ENCODE measurements around the gene BMPR2. TPM values are rescaled to one million over a fixed set of nuclear protein-coding genes. Genes with fewer than 3 reads are reported as not detected.

BMPR2 gene
- total RNA-seq, 1 experiment from 2014 or later = 28.1 TPM

DNA sequence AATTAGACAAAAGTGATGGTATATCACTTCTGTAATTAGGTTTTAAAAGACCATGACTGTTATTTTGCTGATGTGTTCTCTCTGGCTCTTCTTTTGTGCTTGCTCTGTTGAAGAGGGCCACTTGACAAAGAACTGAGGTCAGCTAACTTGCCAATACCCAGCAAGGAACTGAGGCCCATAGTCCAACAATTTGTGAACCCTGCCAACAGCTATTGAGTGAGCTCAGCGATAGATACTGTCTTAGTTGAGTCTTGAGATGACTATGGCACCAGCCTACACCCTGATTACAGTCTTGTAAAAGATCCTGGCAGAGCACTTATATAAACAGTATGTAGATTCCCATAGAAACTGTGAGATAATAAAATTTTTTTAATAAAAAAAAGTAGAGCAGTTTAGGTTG lies 103.0 kb downstream of the BMPR2 start:
- Histone ChIP-seq H3K4me1 (no peaks in the 10 kb centered on the region), H3K9me3 (no peaks in the 10 kb centered on the region), H3K36me3 (ENCODE audit: control insufficient read depth, insufficient read depth, low read length) (no peaks in the 10 kb centered on the region), H3K4me3 (ENCODE audit: low read depth, low read length) (no peak overlapping the region), H3K27me3 (replicated peaks; ENCODE audit: control insufficient read depth, insufficient read depth, low read length) (no peaks in the 10 kb centered on the region)
- H3K36me3 Mint-ChIP-seq (ENCODE audit: insufficient read depth, unreplicated experiment) = peaks cover 17% of the 10 kb centered on the region
- ChIA-PET POLR2A (no interaction called here), CTCF (no interaction called here)
- DNase-seq = no peak
- BruUV-seq (replicated peaks) = no TSS peak
- TF ChIP-seq, protein P1, sequence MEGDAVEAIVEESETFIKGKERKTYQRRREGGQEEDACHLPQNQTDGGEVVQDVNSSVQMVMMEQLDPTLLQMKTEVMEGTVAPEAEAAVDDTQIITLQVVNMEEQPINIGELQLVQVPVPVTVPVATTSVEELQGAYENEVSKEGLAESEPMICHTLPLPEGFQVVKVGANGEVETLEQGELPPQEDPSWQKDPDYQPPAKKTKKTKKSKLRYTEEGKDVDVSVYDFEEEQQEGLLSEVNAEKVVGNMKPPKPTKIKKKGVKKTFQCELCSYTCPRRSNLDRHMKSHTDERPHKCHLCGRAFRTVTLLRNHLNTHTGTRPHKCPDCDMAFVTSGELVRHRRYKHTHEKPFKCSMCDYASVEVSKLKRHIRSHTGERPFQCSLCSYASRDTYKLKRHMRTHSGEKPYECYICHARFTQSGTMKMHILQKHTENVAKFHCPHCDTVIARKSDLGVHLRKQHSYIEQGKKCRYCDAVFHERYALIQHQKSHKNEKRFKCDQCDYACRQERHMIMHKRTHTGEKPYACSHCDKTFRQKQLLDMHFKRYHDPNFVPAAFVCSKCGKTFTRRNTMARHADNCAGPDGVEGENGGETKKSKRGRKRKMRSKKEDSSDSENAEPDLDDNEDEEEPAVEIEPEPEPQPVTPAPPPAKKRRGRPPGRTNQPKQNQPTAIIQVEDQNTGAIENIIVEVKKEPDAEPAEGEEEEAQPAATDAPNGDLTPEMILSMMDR (IDR thresholded peaks at IDR 0.05; ENCODE audit: insufficient read depth in 1 of 2, low read depth in 1 of 2, low read length in 1 of 2, severe bottlenecking in 1 of 2, unreplicated experiment in 1 of 2) = no peak
- H3K27ac Mint-ChIP-seq (ENCODE audit: unreplicated experiment) = no peak overlapping the region
- intact Hi-C loops (cut with micrococcal nuclease; ENCODE audit: unreplicated experiment) = no loop called here
- H3K27me3 Mint-ChIP-seq (ENCODE audit: insufficient read depth, unreplicated experiment) = no peaks in the 10 kb centered on the region
- no peaks in the 10 kb centered on the region for H3K9me3 Mint-ChIP-seq (ENCODE audit: unreplicated experiment)
- H3K4me3 Mint-ChIP-seq (ENCODE audit: unreplicated experiment) = no peak overlapping the region
- no peaks in the 10 kb centered on the region for H3K4me1 Mint-ChIP-seq (ENCODE audit: low read depth, unreplicated experiment)

DNA sequence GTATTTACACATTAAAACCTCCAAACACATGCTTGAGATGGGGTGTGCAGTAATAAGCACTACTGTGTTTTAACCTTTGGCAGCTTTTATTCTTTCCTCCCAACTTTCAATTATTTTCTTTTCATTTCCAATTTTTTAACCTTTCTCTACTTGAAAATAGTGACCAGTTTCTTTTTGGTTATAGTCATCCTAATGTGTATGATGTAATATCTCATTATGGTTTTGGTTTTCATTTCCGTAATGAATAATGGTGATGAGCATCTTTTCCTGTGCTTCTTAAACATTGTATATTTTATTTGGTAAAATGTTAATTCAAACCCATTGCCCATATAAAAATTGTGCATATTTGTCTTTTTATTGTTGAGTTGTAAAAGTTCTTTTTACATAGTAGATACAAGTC lies 103.5 kb downstream of the BMPR2 start:
- ChIA-PET CTCF (no interaction called here), POLR2A (no interaction called here)
- Mint-ChIP-seq H3K9me3 (ENCODE audit: unreplicated experiment) (no peaks in the 10 kb centered on the region), H3K4me3 (ENCODE audit: unreplicated experiment) (no peak overlapping the region), H3K36me3 (ENCODE audit: insufficient read depth, unreplicated experiment) (peaks cover 17% of the 10 kb centered on the region), H3K27ac (ENCODE audit: unreplicated experiment) (no peak overlapping the region), H3K4me1 (ENCODE audit: low read depth, unreplicated experiment) (no peaks in the 10 kb centered on the region), H3K27me3 (ENCODE audit: insufficient read depth, unreplicated experiment) (no peaks in the 10 kb centered on the region)
- H3K36me3 ChIP-seq (ENCODE audit: control insufficient read depth, insufficient read depth, low read length) = no peaks in the 10 kb centered on the region
- no peaks in the 10 kb centered on the region for H3K4me1 ChIP-seq
- H3K27me3 ChIP-seq (replicated peaks; ENCODE audit: control insufficient read depth, insufficient read depth, low read length) = no peaks in the 10 kb centered on the region
- no peak overlapping the region for H3K4me3 ChIP-seq (ENCODE audit: low read depth, low read length)
- no peak for DNase-seq
- no peaks in the 10 kb centered on the region for H3K9me3 ChIP-seq
- no TSS peak for BruUV-seq (replicated peaks)
- TF ChIP-seq, protein P1 (IDR thresholded peaks at IDR 0.05; ENCODE audit: insufficient read depth in 1 of 2, low read depth in 1 of 2, low read length in 1 of 2, severe bottlenecking in 1 of 2, unreplicated experiment in 1 of 2) = no peak
- intact Hi-C loops (cut with micrococcal nuclease; ENCODE audit: unreplicated experiment) = no loop called here

DNA sequence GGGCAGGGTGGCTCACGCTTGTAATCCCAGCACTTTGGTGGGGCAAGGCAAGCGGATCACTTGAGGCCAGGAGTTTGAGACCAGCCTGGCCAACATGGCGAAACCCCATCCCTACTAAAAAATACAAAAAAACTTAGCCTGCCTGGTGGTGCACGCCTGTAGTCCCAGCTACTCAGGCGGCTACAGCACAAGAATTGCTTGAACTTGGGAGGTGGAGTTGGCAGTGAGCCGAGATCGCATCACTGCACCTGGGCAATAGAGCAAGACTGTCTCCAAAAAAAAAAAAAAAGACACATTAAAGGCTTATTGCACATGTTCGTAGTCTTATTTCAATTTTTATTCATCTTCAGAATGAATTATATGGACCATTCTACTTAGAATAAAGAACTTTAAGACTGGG lies 110.2 kb downstream of the BMPR2 start:
- H3K4me3 Mint-ChIP-seq (ENCODE audit: unreplicated experiment) = no peak overlapping the region
- BruUV-seq (replicated peaks) = no TSS peak
- no peak for DNase-seq
- H3K27me3 Mint-ChIP-seq (ENCODE audit: insufficient read depth, unreplicated experiment) = no peaks in the 10 kb centered on the region
- Histone ChIP-seq H3K4me1 (no peaks in the 10 kb centered on the region), H3K4me3 (ENCODE audit: low read depth, low read length) (no peak overlapping the region), H3K36me3 (ENCODE audit: control insufficient read depth, insufficient read depth, low read length) (no peaks in the 10 kb centered on the region), H3K27me3 (replicated peaks; ENCODE audit: control insufficient read depth, insufficient read depth, low read length) (no peaks in the 10 kb centered on the region), H3K9me3 (no peaks in the 10 kb centered on the region)
- POLR2A ChIA-PET = no interaction called here
- no peak overlapping the region for H3K27ac Mint-ChIP-seq (ENCODE audit: unreplicated experiment)
- peaks cover 5% of the 10 kb centered on the region for H3K36me3 Mint-ChIP-seq (ENCODE audit: insufficient read depth, unreplicated experiment)
- intact Hi-C loops (cut with micrococcal nuclease; ENCODE audit: unreplicated experiment) = no loop called here
- H3K4me1 Mint-ChIP-seq (ENCODE audit: low read depth, unreplicated experiment) = no peaks in the 10 kb centered on the region
- CTCF ChIA-PET = no interaction called here
- H3K9me3 Mint-ChIP-seq (ENCODE audit: unreplicated experiment) = no peaks in the 10 kb centered on the region
- TF ChIP-seq, protein P1 (IDR thresholded peaks at IDR 0.05; ENCODE audit: insufficient read depth in 1 of 2, low read depth in 1 of 2, low read length in 1 of 2, severe bottlenecking in 1 of 2, unreplicated experiment in 1 of 2) = no peak
